ENCODE measurements around the gene FKBP15. TPM values are rescaled to one million over a fixed set of nuclear protein-coding genes. Genes with fewer than 3 reads are reported as not detected.

Gene FKBP15
- total RNA-seq, 4 donors from 2014 or later = 14.1 to 30.3 (median 23.1) TPM

DNA sequence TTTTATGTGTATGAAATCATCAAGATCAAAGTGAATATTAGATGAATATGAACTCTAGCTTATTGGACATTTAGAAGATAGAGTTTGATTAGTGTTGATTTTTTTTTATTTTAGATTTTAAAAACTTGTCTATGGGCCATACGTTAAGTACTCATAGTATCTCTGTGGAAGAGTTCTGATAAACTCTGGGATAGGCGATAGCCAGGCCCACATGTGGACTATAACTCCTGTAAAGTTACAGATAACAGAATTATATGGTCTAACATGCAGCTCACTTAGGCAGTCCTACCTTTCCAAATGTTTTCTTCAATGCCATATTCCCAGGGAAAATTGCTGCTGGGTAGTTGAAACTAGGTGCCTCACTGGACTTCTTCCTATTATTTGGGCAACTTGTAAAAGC, 10.6 kb upstream of the FKBP15 start:
- Histone ChIP-seq H3K27me3 (no peaks in the 10 kb centered on the region), H3K36me3 (no peaks in the 10 kb centered on the region), H3K27ac (no peak overlapping the region), H3K4me1 (no peaks in the 10 kb centered on the region), H3K9me3 (no peaks in the 10 kb centered on the region), H3K4me3 (no peak overlapping the region)
- no peak for DNase-seq
- TF ChIP-seq, protein P1, sequence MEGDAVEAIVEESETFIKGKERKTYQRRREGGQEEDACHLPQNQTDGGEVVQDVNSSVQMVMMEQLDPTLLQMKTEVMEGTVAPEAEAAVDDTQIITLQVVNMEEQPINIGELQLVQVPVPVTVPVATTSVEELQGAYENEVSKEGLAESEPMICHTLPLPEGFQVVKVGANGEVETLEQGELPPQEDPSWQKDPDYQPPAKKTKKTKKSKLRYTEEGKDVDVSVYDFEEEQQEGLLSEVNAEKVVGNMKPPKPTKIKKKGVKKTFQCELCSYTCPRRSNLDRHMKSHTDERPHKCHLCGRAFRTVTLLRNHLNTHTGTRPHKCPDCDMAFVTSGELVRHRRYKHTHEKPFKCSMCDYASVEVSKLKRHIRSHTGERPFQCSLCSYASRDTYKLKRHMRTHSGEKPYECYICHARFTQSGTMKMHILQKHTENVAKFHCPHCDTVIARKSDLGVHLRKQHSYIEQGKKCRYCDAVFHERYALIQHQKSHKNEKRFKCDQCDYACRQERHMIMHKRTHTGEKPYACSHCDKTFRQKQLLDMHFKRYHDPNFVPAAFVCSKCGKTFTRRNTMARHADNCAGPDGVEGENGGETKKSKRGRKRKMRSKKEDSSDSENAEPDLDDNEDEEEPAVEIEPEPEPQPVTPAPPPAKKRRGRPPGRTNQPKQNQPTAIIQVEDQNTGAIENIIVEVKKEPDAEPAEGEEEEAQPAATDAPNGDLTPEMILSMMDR (IDR thresholded peaks at IDR 0.05) = no peak
- TF ChIP-seq POLR2A (IDR thresholded peaks at IDR 0.05) = no peak
- intact Hi-C loops (cut with DNase I; ENCODE audit: low total_unique reads) = no loop called here

DNA sequence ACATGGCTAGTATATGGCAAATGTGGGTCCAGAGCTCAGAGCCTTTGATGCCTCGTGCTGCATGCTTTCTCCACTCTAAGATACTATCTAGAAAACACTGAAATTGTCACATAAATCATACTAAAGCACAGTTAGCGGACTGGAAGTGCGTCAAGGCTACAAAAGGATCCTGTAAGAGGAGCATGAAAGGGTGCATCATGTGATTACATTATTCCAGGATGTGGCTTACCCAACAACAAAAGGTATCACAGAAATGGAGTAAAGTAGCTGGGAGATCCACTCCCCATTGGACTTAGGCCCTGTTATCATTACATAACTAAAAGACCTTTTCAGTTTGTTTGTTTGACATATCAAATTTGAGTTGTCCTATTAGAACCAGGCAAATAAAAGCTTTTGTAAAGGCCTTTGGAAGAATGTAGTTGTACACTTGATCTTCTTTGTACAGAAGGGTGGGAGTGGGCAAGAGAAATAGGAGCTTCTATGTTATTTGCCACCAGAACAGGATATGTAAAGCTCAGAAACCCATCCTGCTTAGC, 7.1 kb upstream of the FKBP15 start:
- H3K4me1 ChIP-seq = no peaks in the 10 kb centered on the region
- DNase-seq = no peak
- H3K27me3 ChIP-seq = no peaks in the 10 kb centered on the region
- H3K36me3 ChIP-seq = no peaks in the 10 kb centered on the region
- no peak overlapping the region for H3K27ac ChIP-seq
- TF ChIP-seq, protein P1 (IDR thresholded peaks at IDR 0.05) = no peak
- TF ChIP-seq POLR2A (IDR thresholded peaks at IDR 0.05) = no peak
- no peaks in the 10 kb centered on the region for H3K9me3 ChIP-seq
- intact Hi-C loops (cut with DNase I; ENCODE audit: low total_unique reads) = no loop called here
- H3K4me3 ChIP-seq = no peak overlapping the region

DNA sequence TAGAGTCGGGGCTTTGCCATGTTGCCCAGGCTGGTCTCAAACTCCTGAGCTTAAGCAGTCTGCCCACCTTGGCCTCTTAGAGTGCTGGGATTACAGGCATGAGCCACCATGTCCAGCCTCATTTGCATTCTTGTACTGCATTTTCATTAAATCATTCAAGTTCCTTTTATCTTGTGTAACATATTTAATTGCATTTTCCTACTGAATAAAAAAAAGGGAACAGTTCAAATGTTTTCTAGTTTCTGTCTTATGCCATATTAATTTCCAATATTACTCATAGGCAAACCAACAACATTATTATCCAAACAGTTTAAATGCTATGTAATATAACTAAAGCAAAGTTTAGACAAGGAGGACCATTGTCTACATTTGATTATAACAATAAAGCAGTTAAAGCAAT, 6.4 kb upstream of the FKBP15 start:
- no peaks in the 10 kb centered on the region for H3K9me3 ChIP-seq
- TF ChIP-seq, protein P1 (IDR thresholded peaks at IDR 0.05) = no peak
- no peak for TF ChIP-seq POLR2A (IDR thresholded peaks at IDR 0.05)
- H3K36me3 ChIP-seq = no peaks in the 10 kb centered on the region
- no peak overlapping the region for H3K4me3 ChIP-seq
- no peak for DNase-seq
- H3K4me1 ChIP-seq = peaks cover 0 to 3% of the 10 kb centered on the region in 2 donors
- no peak overlapping the region for H3K27ac ChIP-seq
- H3K27me3 ChIP-seq = no peaks in the 10 kb centered on the region
- intact Hi-C loops (cut with DNase I; ENCODE audit: low total_unique reads) = no loop called here

DNA sequence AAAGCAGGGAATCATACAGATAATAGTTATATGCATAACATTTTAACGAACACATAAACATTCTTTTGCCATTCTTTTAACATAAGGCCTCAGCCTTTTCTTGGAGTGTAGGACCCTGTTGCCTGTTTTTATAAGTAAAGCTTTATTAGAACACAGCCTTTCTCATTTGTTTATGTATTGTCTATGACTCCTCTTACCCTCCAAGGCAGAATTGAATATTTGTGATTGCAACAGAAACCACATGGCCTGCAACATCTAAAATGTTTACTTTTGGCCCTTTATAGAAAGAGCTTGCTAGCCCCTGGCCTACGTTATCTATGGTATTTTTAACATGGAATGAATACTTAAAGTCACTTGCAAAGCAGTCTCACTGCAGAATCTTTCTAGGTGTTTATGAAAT, 2.9 kb upstream of the FKBP15 start:
- no peak overlapping the region for H3K4me3 ChIP-seq
- intact Hi-C loops (cut with DNase I; ENCODE audit: low total_unique reads) = no loop called here
- no peaks in the 10 kb centered on the region for H3K36me3 ChIP-seq
- no peaks in the 10 kb centered on the region for H3K27me3 ChIP-seq
- no peak for TF ChIP-seq POLR2A (IDR thresholded peaks at IDR 0.05)
- TF ChIP-seq, protein P1 (IDR thresholded peaks at IDR 0.05) = no peak
- H3K27ac ChIP-seq = no peak overlapping the region
- no peak for DNase-seq
- H3K4me1 ChIP-seq = peaks cover 6 to 11% of the 10 kb centered on the region in 2 donors
- no peaks in the 10 kb centered on the region for H3K9me3 ChIP-seq

DNA sequence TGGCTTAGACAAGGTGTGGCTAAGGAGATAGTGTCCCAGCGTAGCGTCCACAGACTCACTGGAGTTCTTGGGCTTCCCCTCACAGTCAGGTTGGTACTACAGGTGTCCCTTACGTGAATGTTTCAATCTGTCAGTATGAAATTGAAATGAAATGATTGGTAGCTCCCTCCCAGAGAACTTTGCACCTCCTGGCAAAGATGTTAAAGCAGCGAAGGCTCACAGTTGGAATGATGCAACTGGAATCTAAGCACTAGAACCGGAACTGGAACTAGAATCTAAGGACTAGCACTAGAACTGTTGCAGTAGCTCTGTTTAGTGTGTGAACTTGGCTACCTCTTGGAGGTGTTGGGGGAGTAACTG, 1.4 kb upstream of the FKBP15 start:
- H3K36me3 ChIP-seq = no peaks in the 10 kb centered on the region
- no peak for TF ChIP-seq POLR2A (IDR thresholded peaks at IDR 0.05)
- TF ChIP-seq, protein P1 (IDR thresholded peaks at IDR 0.05) = no peak
- intact Hi-C loops (cut with DNase I; ENCODE audit: low total_unique reads) = no loop called here
- H3K4me3 ChIP-seq = peak overlapping the region; percentile 80 to 91
- no peaks in the 10 kb centered on the region for H3K27me3 ChIP-seq
- H3K4me1 ChIP-seq = peaks cover 6 to 11% of the 10 kb centered on the region in 2 donors
- peak overlapping the region in 1 of 2 donors; percentile 79 for H3K27ac ChIP-seq
- no peaks in the 10 kb centered on the region for H3K9me3 ChIP-seq
- no peak for DNase-seq

All from uterus (tissue), 4 donors.